HEK293 (cell line): ENCODE data around the gene AGK.

ENCODE experiments used
- CTCF ChIA-PET: fragments of 350-600 bp; formaldehyde crosslinking; extraction: SDS; loops from one replicate; lab custom pipeline; 2021; ENCODE audit warnings: antibody characterized with exemption; lab: Yijun Ruan, JAX
- POLR2A ChIA-PET: fragments of 300-600 bp; formaldehyde crosslinking; extraction: SDS; loops from one replicate; lab custom pipeline; 2020; ENCODE audit warnings: antibody characterized with exemption, inconsistent platforms; lab: Yijun Ruan, JAX
- H3K27ac ChIP-seq: fragments of 200-500 bp; sonication (Bioruptor generic); 2 replicates; pipeline ENCODE4 v1.5.1; 2014; ENCODE audit warnings: low read depth, low read length, control low read depth, inconsistent platforms; ENCODE audit errors: extremely low read depth
- H3K36me3 ChIP-seq, 2 experiments: fragments of 200-500 bp in 1 of 2; sonication (Bioruptor generic) in 1 of 2; 1 replicate in 1 of 2; 2 replicates in 1 of 2; pipeline ENCODE4 v1.5.1; 2014 to 2017; ENCODE audit warnings: inconsistent platforms in 2 of 2, low read length in 2 of 2; ENCODE audit not compliant: control insufficient read depth in 2 of 2, insufficient read depth in 1 of 2
- H3K4me1 ChIP-seq: fragments of 200-500 bp; sonication (Bioruptor generic); 2 replicates; pipeline ENCODE4 v1.5.1; 2014; ENCODE audit warnings: mild to moderate bottlenecking, low read length, inconsistent platforms; ENCODE audit not compliant: control insufficient read depth, insufficient read depth
- H3K4me3 ChIP-seq: 2 replicates; pipeline ENCODE4 v1.5.1; 2011; ENCODE audit warnings: low read depth, mild to moderate bottlenecking, control low read depth, low read length, moderate library complexity
- H3K9me3 ChIP-seq: fragments of 200-500 bp; sonication (Bioruptor generic); 2 replicates; pipeline ENCODE4 v1.5.1; 2014; ENCODE audit warnings: low read depth, low read length, inconsistent platforms; ENCODE audit not compliant: control insufficient read depth, insufficient read depth
- GLI4 ChIP-seq: fragments of 450-650 bp; formaldehyde crosslinking; IDR thresholded peaks from 2 replicates; pipeline ENCODE4 v1.5.1; 2016; ENCODE audit warnings: missing biosample characterization, missing genetic modification characterization
- YY2 ChIP-seq: fragments of 450-650 bp; formaldehyde crosslinking; IDR thresholded peaks from 2 replicates; pipeline ENCODE4 v1.5.1; 2016; ENCODE audit warnings: missing biosample characterization, missing genetic modification characterization
- ZBTB48 ChIP-seq: fragments of 450-650 bp; formaldehyde crosslinking; IDR thresholded peaks from 2 replicates; pipeline ENCODE4 v1.5.1; 2016; ENCODE audit warnings: missing biosample characterization, missing genetic modification characterization
- ZEB2 ChIP-seq: fragments of 450-650 bp; formaldehyde crosslinking; IDR thresholded peaks from 2 replicates; pipeline ENCODE4 v1.5.1; 2016; ENCODE audit warnings: missing biosample characterization, missing genetic modification characterization
- ZNF133 ChIP-seq: fragments of 450-650 bp; formaldehyde crosslinking; IDR thresholded peaks from 2 replicates; pipeline ENCODE4 v1.5.1; 2016; ENCODE audit warnings: missing biosample characterization, missing genetic modification characterization
- ZNF18 ChIP-seq: fragments of 450-650 bp; formaldehyde crosslinking; IDR thresholded peaks from 2 replicates; pipeline ENCODE4 v1.5.1; 2016; ENCODE audit warnings: missing biosample characterization, missing genetic modification characterization
- ZNF776 ChIP-seq: fragments of 450-650 bp; formaldehyde crosslinking; IDR thresholded peaks from 2 replicates; pipeline ENCODE4 v1.5.0; 2017; ENCODE audit warnings: missing biosample characterization, missing genetic modification characterization, borderline replicate concordance
- ZSCAN23 ChIP-seq: fragments of 450-650 bp; formaldehyde crosslinking; IDR thresholded peaks from 2 replicates; pipeline ENCODE4 v1.5.1; 2016; ENCODE audit warnings: missing biosample characterization, missing genetic modification characterization
- TF ChIP-seq, protein P1 (sequence below): fragments of 450-650 bp; formaldehyde crosslinking; IDR thresholded peaks from 2 replicates; pipeline ENCODE4 v1.5.1; 2016; ENCODE audit warnings: missing biosample characterization, missing genetic modification characterization, borderline replicate concordance
- TF ChIP-seq, protein P2 (sequence below): fragments of 450-650 bp; formaldehyde crosslinking; IDR thresholded peaks from 2 replicates; pipeline ENCODE4 v1.5.1; 2016; ENCODE audit warnings: missing biosample characterization, missing genetic modification characterization
- TF ChIP-seq, protein P3 (sequence below): fragments of 450-650 bp; formaldehyde crosslinking; IDR thresholded peaks from 2 replicates; pipeline ENCODE4 v1.5.1; 2016; ENCODE audit warnings: missing biosample characterization, missing genetic modification characterization

The AGK gene

DNA sequence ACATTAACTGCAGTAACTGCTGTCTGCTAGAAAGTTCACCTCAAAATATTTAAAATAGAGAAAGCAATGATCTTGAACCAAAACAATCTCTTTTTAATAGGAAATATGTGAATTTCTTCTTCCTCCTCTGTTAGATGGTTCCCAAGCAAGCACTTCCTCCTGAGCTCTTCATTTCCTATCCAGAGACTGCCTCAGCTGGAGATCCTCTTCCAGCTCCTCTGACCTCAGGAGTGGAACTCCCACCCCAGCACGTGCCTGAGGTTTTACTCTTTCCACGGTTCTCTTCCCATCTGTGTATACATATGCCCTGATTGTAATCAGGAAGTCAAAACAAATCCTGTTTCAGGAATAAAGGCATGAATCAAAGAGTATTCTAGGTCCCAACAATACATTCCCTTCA is 145.1 kb downstream of the AGK start:
- ChIA-PET CTCF (interaction anchor here (0.6 to 1.6 kb wide), 3 partner anchors 15 to 41 kb away, joined by 3 to 4 read pairs (median 4); no protein-coding TSS in a partner anchor), POLR2A (interaction anchor here (1.0 kb wide), 1 partner anchor 42 kb away, joined by 3 read pairs; the partner anchor contains the start of gene SSBP1)
- Histone ChIP-seq H3K27ac (no peak overlapping the region), H3K4me3 (no peak overlapping the region), H3K36me3 (no peaks in the 10 kb centered on the region), H3K9me3 (no peaks in the 10 kb centered on the region), H3K4me1 (peaks cover 8% of the 10 kb centered on the region)
- no peak for TF ChIP-seq ZBTB48
- TF ChIP-seq ZNF133 (tag by site-specific recombination), result no peak
- TF ChIP-seq ZNF776 (tag by site-specific recombination), result no peak
- no peak for TF ChIP-seq YY2 (tag by site-specific recombination)
- no peak for TF ChIP-seq ZSCAN23 (tag by site-specific recombination)
- no peak for TF ChIP-seq ZEB2 (tag by site-specific recombination)
- TF ChIP-seq, protein P1, sequence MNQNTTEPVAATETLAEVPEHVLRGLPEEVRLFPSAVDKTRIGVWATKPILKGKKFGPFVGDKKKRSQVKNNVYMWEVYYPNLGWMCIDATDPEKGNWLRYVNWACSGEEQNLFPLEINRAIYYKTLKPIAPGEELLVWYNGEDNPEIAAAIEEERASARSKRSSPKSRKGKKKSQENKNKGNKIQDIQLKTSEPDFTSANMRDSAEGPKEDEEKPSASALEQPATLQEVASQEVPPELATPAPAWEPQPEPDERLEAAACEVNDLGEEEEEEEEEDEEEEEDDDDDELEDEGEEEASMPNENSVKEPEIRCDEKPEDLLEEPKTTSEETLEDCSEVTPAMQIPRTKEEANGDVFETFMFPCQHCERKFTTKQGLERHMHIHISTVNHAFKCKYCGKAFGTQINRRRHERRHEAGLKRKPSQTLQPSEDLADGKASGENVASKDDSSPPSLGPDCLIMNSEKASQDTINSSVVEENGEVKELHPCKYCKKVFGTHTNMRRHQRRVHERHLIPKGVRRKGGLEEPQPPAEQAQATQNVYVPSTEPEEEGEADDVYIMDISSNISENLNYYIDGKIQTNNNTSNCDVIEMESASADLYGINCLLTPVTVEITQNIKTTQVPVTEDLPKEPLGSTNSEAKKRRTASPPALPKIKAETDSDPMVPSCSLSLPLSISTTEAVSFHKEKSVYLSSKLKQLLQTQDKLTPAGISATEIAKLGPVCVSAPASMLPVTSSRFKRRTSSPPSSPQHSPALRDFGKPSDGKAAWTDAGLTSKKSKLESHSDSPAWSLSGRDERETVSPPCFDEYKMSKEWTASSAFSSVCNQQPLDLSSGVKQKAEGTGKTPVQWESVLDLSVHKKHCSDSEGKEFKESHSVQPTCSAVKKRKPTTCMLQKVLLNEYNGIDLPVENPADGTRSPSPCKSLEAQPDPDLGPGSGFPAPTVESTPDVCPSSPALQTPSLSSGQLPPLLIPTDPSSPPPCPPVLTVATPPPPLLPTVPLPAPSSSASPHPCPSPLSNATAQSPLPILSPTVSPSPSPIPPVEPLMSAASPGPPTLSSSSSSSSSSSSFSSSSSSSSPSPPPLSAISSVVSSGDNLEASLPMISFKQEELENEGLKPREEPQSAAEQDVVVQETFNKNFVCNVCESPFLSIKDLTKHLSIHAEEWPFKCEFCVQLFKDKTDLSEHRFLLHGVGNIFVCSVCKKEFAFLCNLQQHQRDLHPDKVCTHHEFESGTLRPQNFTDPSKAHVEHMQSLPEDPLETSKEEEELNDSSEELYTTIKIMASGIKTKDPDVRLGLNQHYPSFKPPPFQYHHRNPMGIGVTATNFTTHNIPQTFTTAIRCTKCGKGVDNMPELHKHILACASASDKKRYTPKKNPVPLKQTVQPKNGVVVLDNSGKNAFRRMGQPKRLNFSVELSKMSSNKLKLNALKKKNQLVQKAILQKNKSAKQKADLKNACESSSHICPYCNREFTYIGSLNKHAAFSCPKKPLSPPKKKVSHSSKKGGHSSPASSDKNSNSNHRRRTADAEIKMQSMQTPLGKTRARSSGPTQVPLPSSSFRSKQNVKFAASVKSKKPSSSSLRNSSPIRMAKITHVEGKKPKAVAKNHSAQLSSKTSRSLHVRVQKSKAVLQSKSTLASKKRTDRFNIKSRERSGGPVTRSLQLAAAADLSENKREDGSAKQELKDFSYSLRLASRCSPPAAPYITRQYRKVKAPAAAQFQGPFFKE (tag by site-specific recombination), result no peak
- TF ChIP-seq, protein P2, sequence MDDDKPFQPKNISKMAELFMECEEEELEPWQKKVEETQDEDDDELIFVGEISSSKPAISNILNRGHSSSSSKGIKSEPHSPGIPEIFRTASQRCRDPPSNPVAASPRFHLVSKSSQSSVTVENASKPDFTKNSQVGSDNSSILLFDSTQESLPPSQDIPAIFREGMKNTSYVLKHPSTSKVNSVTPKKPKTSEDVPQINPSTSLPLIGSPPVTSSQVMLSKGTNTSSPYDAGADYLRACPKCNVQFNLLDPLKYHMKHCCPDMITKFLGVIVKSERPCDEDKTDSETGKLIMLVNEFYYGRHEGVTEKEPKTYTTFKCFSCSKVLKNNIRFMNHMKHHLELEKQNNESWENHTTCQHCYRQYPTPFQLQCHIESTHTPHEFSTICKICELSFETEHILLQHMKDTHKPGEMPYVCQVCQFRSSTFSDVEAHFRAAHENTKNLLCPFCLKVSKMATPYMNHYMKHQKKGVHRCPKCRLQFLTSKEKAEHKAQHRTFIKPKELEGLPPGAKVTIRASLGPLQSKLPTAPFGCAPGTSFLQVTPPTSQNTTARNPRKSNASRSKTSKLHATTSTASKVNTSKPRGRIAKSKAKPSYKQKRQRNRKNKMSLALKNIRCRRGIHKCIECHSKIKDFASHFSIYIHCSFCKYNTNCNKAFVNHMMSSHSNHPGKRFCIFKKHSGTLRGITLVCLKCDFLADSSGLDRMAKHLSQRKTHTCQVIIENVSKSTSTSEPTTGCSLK (tag by site-specific recombination), result no peak
- no peak for TF ChIP-seq GLI4 (tag by site-specific recombination)
- TF ChIP-seq, protein P3, sequence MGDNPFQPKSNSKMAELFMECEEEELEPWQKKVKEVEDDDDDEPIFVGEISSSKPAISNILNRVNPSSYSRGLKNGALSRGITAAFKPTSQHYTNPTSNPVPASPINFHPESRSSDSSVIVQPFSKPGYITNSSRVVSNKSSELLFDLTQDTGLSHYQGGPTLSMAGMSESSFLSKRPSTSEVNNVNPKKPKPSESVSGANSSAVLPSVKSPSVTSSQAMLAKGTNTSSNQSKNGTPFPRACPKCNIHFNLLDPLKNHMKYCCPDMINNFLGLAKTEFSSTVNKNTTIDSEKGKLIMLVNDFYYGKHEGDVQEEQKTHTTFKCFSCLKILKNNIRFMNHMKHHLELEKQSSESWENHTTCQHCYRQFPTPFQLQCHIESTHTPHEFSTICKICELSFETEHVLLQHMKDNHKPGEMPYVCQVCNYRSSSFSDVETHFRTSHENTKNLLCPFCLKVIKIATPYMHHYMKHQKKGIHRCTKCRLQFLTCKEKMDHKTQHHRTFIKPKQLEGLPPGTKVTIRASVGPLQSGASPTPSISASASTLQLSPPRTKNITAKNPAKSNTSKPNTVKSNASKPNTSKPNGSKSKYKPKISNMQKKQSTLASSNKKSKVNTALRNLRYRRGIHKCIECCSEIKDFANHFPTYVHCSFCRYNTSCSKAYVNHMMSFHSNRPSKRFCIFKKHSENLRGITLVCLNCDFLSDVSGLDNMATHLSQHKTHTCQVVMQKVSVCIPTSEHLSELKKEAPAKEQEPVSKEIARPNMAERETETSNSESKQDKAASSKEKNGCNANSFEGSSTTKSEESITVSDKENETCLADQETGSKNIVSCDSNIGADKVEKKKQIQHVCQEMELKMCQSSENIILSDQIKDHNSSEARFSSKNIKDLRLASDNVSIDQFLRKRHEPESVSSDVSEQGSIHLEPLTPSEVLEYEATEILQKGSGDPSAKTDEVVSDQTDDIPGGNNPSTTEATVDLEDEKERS, result no peak
- TF ChIP-seq ZNF18 (tag by site-specific recombination), result no peak
